H9 (cell line): ENCODE data around the gene CAB39. TPM values are rescaled to one million over a fixed set of nuclear protein-coding genes. Genes with fewer than 3 reads are reported as not detected.

Source experiments
- DNase-seq: peaks from one replicate; pipeline ENCODE4 v3.0.0-alpha.2; 2017
- H2AFZ ChIP-seq: one replicate; pipeline ENCODE4 v1.6.1; 2013; ENCODE audit warnings: mild to moderate bottlenecking, low read length, control low read depth, moderate library complexity
- H2AK5ac ChIP-seq: 2 replicates; pipeline ENCODE4 v1.6.1; 2013; ENCODE audit warnings: low read length, control low read depth, mixed read lengths; ENCODE audit not compliant: insufficient read length
- H2BK120ac ChIP-seq: one replicate; pipeline ENCODE4 v1.6.1; 2013; ENCODE audit warnings: low read depth, mild to moderate bottlenecking, low read length, control low read depth, inconsistent platforms; ENCODE audit not compliant: poor library complexity, severe bottlenecking
- H2BK12ac ChIP-seq: 2 replicates; pipeline ENCODE4 v1.6.1; 2013; ENCODE audit warnings: low read length, control low read depth, mixed read lengths, low read depth; ENCODE audit not compliant: insufficient read length
- H2BK15ac ChIP-seq: 2 replicates; pipeline ENCODE4 v1.6.1; 2013; ENCODE audit warnings: low read depth, low read length, control low read depth
- H2BK20ac ChIP-seq: one replicate; pipeline ENCODE4 v1.6.1; 2013; ENCODE audit warnings: low read depth, mild to moderate bottlenecking, low read length, control low read depth, inconsistent platforms; ENCODE audit not compliant: poor library complexity, severe bottlenecking
- H2BK5ac ChIP-seq: 2 replicates; pipeline ENCODE4 v1.6.1; 2013; ENCODE audit warnings: low read length, control low read depth, mixed read lengths; ENCODE audit not compliant: insufficient read length
- H3K14ac ChIP-seq: 2 replicates; pipeline ENCODE4 v1.6.1; 2013; ENCODE audit warnings: low read length, control low read depth; ENCODE audit not compliant: insufficient read depth
- H3K18ac ChIP-seq: 2 replicates; pipeline ENCODE4 v1.6.1; 2013; ENCODE audit warnings: low read depth, mild to moderate bottlenecking, mixed read lengths, low read length, control low read depth; ENCODE audit not compliant: insufficient read length
- H3K23ac ChIP-seq: 2 replicates; pipeline ENCODE4 v1.6.1; 2013; ENCODE audit warnings: low read length, control low read depth, mixed read lengths, low read depth; ENCODE audit not compliant: insufficient read length
- H3K23me2 ChIP-seq: 2 replicates; pipeline ENCODE4 v1.6.1; 2013; ENCODE audit warnings: low read depth, mild to moderate bottlenecking, mixed read lengths, low read length, control low read depth; ENCODE audit not compliant: insufficient read length, poor library complexity, severe bottlenecking
- H3K27ac ChIP-seq: 2 replicates; pipeline ENCODE4 v1.5.1; 2013; ENCODE audit warnings: low read length, control low read depth, mixed read lengths, low read depth; ENCODE audit not compliant: insufficient read length
- H3K27me3 ChIP-seq: 2 replicates; pipeline ENCODE4 v1.6.1; 2013; ENCODE audit warnings: low read length, control low read depth, inconsistent platforms; ENCODE audit not compliant: insufficient read depth
- H3K4ac ChIP-seq: 2 replicates; pipeline ENCODE4 v1.6.1; 2013; ENCODE audit warnings: low read depth, mild to moderate bottlenecking, control low read depth, inconsistent platforms, low read length, moderate library complexity
- H3K4me1 ChIP-seq: 2 replicates; pipeline ENCODE4 v1.6.1; 2013; ENCODE audit warnings: low read length, control low read depth, inconsistent platforms; ENCODE audit not compliant: insufficient read depth
- H3K4me2 ChIP-seq: 2 replicates; pipeline ENCODE4 v1.6.1; 2013; ENCODE audit warnings: low read length, control low read depth, mixed read lengths; ENCODE audit not compliant: insufficient read length, insufficient read depth
- H3K56ac ChIP-seq: 2 replicates; pipeline ENCODE4 v1.6.1; 2013; ENCODE audit warnings: low read depth, mild to moderate bottlenecking, mixed read lengths, low read length, control low read depth; ENCODE audit not compliant: insufficient read length
- H3K79me1 ChIP-seq: 2 replicates; pipeline ENCODE4 v1.6.1; 2013; ENCODE audit warnings: low read depth, mild to moderate bottlenecking, moderate library complexity, low read length, control low read depth, inconsistent platforms; ENCODE audit not compliant: insufficient read depth, poor library complexity, severe bottlenecking
- H3K79me2 ChIP-seq: 2 replicates; pipeline ENCODE4 v1.6.1; 2013; ENCODE audit warnings: low read length, control low read depth, inconsistent platforms; ENCODE audit not compliant: insufficient read depth
- H3K9ac ChIP-seq: 2 replicates; pipeline ENCODE4 v1.6.1; 2013; ENCODE audit warnings: low read length, control low read depth, mixed read lengths; ENCODE audit not compliant: insufficient read length; ENCODE audit errors: extremely low read depth
- H3K9me3 ChIP-seq: one replicate; pipeline ENCODE4 v1.6.1; 2013; ENCODE audit warnings: low read depth, low read length, inconsistent platforms; ENCODE audit not compliant: control insufficient read depth
- H3T11ph ChIP-seq: one replicate; pipeline ENCODE4 v1.6.1; 2013; ENCODE audit warnings: mild to moderate bottlenecking, low read length, control low read depth, inconsistent platforms
- H4K20me1 ChIP-seq: one replicate; pipeline ENCODE4 v1.6.1; 2013; ENCODE audit not compliant: control insufficient read depth, insufficient read length, insufficient read depth
- H4K5ac ChIP-seq: 2 replicates; pipeline ENCODE4 v1.6.1; 2013; ENCODE audit warnings: low read depth, mild to moderate bottlenecking, mixed read lengths, low read length, control low read depth; ENCODE audit not compliant: insufficient read length
- H4K8ac ChIP-seq: replicated peaks from 2 replicates; pipeline ENCODE4 v1.6.1; 2013; ENCODE audit warnings: low read length, control low read depth, mixed read lengths, low read depth; ENCODE audit not compliant: insufficient read length
- H4K91ac ChIP-seq: 2 replicates; pipeline ENCODE4 v1.6.1; 2013; ENCODE audit warnings: low read depth, mild to moderate bottlenecking, moderate library complexity, mixed read lengths, low read length, control low read depth; ENCODE audit not compliant: insufficient read length
- H3K27ac Mint-ChIP-seq, 3 experiments: 2 replicates in 2 of 3; 3 replicates in 1 of 3; pipeline ENCODE4 v1.8.0; 2020 to 2021; ENCODE audit warnings: mixed read lengths in 3 of 3, mild to moderate bottlenecking in 1 of 3, moderate library complexity in 1 of 3
- H3K27me3 Mint-ChIP-seq: 2 replicates; pipeline ENCODE4 v1.8.0; 2021; ENCODE audit warnings: low read depth, mild to moderate bottlenecking, moderate library complexity, mixed read lengths
- H3K36me3 Mint-ChIP-seq, 3 experiments: 2 replicates in 2 of 3; 3 replicates in 1 of 3; pipeline ENCODE4 v1.8.0; 2020 to 2021; ENCODE audit warnings: low read depth in 3 of 3, mixed read lengths in 3 of 3; ENCODE audit not compliant: insufficient read depth in 1 of 3
- H3K4me1 Mint-ChIP-seq, 2 experiments: 2 replicates each; pipeline ENCODE4 v1.8.0; 2020; ENCODE audit warnings: mixed read lengths in 2 of 2
- H3K4me3 Mint-ChIP-seq, 2 experiments: 2 replicates in 1 of 2; 3 replicates in 1 of 2; pipeline ENCODE4 v1.8.0; 2020 to 2021; ENCODE audit warnings: mild to moderate bottlenecking in 2 of 2, mixed read lengths in 2 of 2, moderate library complexity in 1 of 2
- H3K9me3 Mint-ChIP-seq, 2 experiments: 2 replicates in 1 of 2; 3 replicates in 1 of 2; pipeline ENCODE4 v1.8.0; 2020; ENCODE audit warnings: mild to moderate bottlenecking in 2 of 2, mixed read lengths in 2 of 2, moderate library complexity in 1 of 2
- WGBS: extraction: QIAGEN DNeasy Blood & Tissue Kit; methylation state at CpG from one replicate; pipeline ENCODE4 v1.1.7; 2013; ENCODE audit warnings: missing lambda C conversion rate, low lambda C conversion rate, mixed read lengths; ENCODE audit not compliant: insufficient read length; ENCODE audit errors: extremely low coverage; 5-methylcytosine and 5-hydroxymethylcytosine counted together
- total RNA-seq: library from RNA; stranded (reverse); gene quantifications from 2 replicates; pipeline ENCODE4 v1.2.1, GENCODE V29; 2021
- TF ChIP-seq, protein P1 (sequence below): fragments of 200-600 bp; sonication (generic); conservative IDR thresholded peaks from 3 replicates; pipeline ENCODE4 v1.8.0; 2021; ENCODE audit warnings: antibody characterized with exemption, mild to moderate bottlenecking

The CAB39 gene
- total RNA-seq, 1 experiment from 2014 or later = 42.7 TPM

- TF ChIP-seq, protein P1, sequence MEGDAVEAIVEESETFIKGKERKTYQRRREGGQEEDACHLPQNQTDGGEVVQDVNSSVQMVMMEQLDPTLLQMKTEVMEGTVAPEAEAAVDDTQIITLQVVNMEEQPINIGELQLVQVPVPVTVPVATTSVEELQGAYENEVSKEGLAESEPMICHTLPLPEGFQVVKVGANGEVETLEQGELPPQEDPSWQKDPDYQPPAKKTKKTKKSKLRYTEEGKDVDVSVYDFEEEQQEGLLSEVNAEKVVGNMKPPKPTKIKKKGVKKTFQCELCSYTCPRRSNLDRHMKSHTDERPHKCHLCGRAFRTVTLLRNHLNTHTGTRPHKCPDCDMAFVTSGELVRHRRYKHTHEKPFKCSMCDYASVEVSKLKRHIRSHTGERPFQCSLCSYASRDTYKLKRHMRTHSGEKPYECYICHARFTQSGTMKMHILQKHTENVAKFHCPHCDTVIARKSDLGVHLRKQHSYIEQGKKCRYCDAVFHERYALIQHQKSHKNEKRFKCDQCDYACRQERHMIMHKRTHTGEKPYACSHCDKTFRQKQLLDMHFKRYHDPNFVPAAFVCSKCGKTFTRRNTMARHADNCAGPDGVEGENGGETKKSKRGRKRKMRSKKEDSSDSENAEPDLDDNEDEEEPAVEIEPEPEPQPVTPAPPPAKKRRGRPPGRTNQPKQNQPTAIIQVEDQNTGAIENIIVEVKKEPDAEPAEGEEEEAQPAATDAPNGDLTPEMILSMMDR = no peak
- no peak overlapping the region for H3K18ac ChIP-seq
- H3K4ac ChIP-seq = no peak overlapping the region
- H3K27me3 ChIP-seq = no peaks in the 10 kb centered on the region
- H3K79me1 ChIP-seq = peaks cover 5% of the 10 kb centered on the region
- peaks cover 7% of the 10 kb centered on the region; the same call in 1 of the 2 replicates for H3K79me2 ChIP-seq
- Mint-ChIP-seq H3K27ac (no peak overlapping the region), H3K9me3 (peaks cover 0 to 3% of the 10 kb centered on the region in 2 experiments; a peak in 1 of 5 replicates), H3K4me3 (no peak overlapping the region), H3K27me3 (no peaks in the 10 kb centered on the region), H3K4me1 (peaks cover 31 to 33% of the 10 kb centered on the region in 2 experiments), H3K36me3 (peaks cover 4 to 11% (median 7%) of the 10 kb centered on the region in 3 experiments; a peak in 5 of 7 replicates)
- H4K91ac ChIP-seq = no peak overlapping the region
- H3K9ac ChIP-seq = no peak overlapping the region
- no peak overlapping the region for H3K27ac ChIP-seq
- H4K5ac ChIP-seq = no peak overlapping the region
- H3T11ph ChIP-seq = no peak overlapping the region
- no peak overlapping the region for H3K4me2 ChIP-seq
- H2BK20ac ChIP-seq = no peak overlapping the region
- no peak overlapping the region for H3K23ac ChIP-seq
- H2BK5ac ChIP-seq = no peak overlapping the region
- no peak overlapping the region for H2BK15ac ChIP-seq
- WGBS = 100% methylated on average over 1 of the region's 4 CpGs
- no peaks in the 10 kb centered on the region for H4K20me1 ChIP-seq
- H3K14ac ChIP-seq = no peak overlapping the region
- no peaks in the 10 kb centered on the region for H3K9me3 ChIP-seq
- H3K4me1 ChIP-seq = peaks cover 2% of the 10 kb centered on the region; the same call in 1 of the 2 replicates
- DNase-seq = no peak
- H2AK5ac ChIP-seq = no peak overlapping the region
- H3K56ac ChIP-seq = no peak overlapping the region
- H2AFZ ChIP-seq = no peak overlapping the region
- no peak overlapping the region for H2BK120ac ChIP-seq
- no peaks in the 10 kb centered on the region for H3K23me2 ChIP-seq
- no peak overlapping the region for H4K8ac ChIP-seq
- H2BK12ac ChIP-seq = no peak overlapping the region
Observed at GRCh38 chr2:230754200-230754599, 41.6 kb downstream of the CAB39 start.
